ENCODE data around the gene OSBPL2.

DNA sequence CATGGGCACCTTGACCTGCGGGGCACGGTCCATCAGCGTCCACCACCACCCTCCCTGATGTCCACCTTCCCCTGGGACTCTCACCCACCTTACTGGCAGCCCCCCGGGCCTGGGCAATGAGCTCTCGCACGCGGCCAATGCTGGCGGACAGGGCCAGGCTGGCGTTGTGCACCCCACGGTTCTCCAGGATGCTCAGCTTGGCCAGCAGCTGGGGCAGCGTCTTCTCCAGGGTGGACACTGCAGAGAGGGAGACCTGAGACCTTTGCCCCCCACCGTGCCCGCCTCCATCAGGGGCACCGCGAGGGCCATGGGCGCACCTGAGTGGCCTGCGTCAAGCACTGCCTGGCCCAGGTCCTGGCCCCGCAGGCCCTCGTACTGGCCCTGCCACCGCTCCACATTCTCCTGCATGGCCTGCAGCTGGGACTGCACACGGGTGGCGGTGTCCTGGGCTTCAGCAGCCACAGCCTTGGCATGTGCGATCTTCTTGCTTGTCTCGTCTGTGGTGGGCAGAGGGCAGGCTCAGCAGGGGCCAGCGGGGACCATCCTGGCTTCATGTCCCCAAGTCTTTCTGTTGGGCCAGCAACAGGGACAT is 76.5 kb downstream of the OSBPL2 start:
- TF ChIP-seq POLR2A (IDR thresholded peaks at IDR 0.05; ENCODE audit: low read depth, low read length): no peak
- TF ChIP-seq POLR2AphosphoS5 (IDR thresholded peaks at IDR 0.05; ENCODE audit: low read depth, low read length): no peak
- no peak for TF ChIP-seq TAF1 (IDR thresholded peaks at IDR 0.05; ENCODE audit: borderline replicate concordance, low read depth, low read length)
